NCI-H524 (cell line): ENCODE results near the gene TRIM44.
A peak's percentile ranks its signal among the peaks of the same experiment; 100 is the strongest.
"Not testable (repeated sequence)": the region's sequence is repeated elsewhere in the genome, so short reads cannot be mapped to it uniquely, and the experiment has no call there.

ENCODE experiments used
- DNase-seq, 2 experiments: peaks; one replicate each; lab custom pipeline; 2025; lab: John Stamatoyannopoulos, UW

Gene TRIM44

GRCh38 chr11:35632301-35632700 lies 30.3 kb upstream of the TRIM44 start:
- DNase-seq = peak; percentile 24 to 61

- no peak for DNase-seq
Measured at GRCh38 chr11:35633827-35634423, 28.6 kb upstream of the TRIM44 start.

- no peak for DNase-seq
Measured at GRCh38 chr11:35635933-35636332, 26.6 kb upstream of the TRIM44 start.

- DNase-seq = no peak
Measured at GRCh38 chr11:35639591-35640179, 22.9 kb upstream of the TRIM44 start.

- DNase-seq = no peak
Measured at GRCh38 chr11:35641171-35641897, 21.2 kb upstream of the TRIM44 start.

- DNase-seq = no peak
Measured at GRCh38 chr11:35641964-35642363, 20.6 kb upstream of the TRIM44 start.

GRCh38 chr11:35647421-35648093 lies 15.0 kb upstream of the TRIM44 start:
- DNase-seq = peak in 1 of 2 experiments; percentile 43

- DNase-seq = no peak
Measured at GRCh38 chr11:35650006-35650405, 12.6 kb upstream of the TRIM44 start.

- DNase-seq = no peak
Measured at GRCh38 chr11:35650467-35650866, 12.1 kb upstream of the TRIM44 start.

- DNase-seq = no peak
Measured at GRCh38 chr11:35651263-35651662, 11.3 kb upstream of the TRIM44 start.

- not testable (repeated sequence) for DNase-seq
Measured at GRCh38 chr11:35652786-35653185, 9.8 kb upstream of the TRIM44 start.

- DNase-seq = no peak
Measured at GRCh38 chr11:35654711-35655110, 7.9 kb upstream of the TRIM44 start.

GRCh38 chr11:35655254-35655653 lies 7.3 kb upstream of the TRIM44 start:
- DNase-seq = no peak

GRCh38 chr11:35655856-35656255 lies 6.7 kb upstream of the TRIM44 start:
- DNase-seq = no peak

GRCh38 chr11:35658020-35658948 lies 4.3 kb upstream of the TRIM44 start:
- DNase-seq = no peak

GRCh38 chr11:35661534-35661933 lies 1.0 kb upstream of the TRIM44 start:
- DNase-seq = no peak

- peak in 1 of 2 experiments; percentile 54 for DNase-seq
Measured at GRCh38 chr11:35662061-35662648, 420 bp upstream of the TRIM44 start.

GRCh38 chr11:35663408-35663702 lies 780 bp downstream of the TRIM44 start:
- no peak for DNase-seq

- DNase-seq = no peak
Measured at GRCh38 chr11:35664977-35665441, 2.4 kb downstream of the TRIM44 start.

GRCh38 chr11:35667257-35667656 lies 4.7 kb downstream of the TRIM44 start:
- no peak for DNase-seq

- DNase-seq = not testable (repeated sequence)
Measured at GRCh38 chr11:35668350-35668749, 5.8 kb downstream of the TRIM44 start.
